GM23338 (cell line): ENCODE data around the gene PALLD. TPM values are rescaled to one million over a fixed set of nuclear protein-coding genes. Genes with fewer than 3 reads are reported as not detected.

Source experiments
- ATAC-seq: fragments of 200-7000 bp; cut with Tn5 transposase; 3 replicates; pipeline ENCODE4 v1.9.1; 2020
- DNase-seq: peaks from one replicate; pipeline ENCODE4 v3.0.0-alpha.2; 2015; ENCODE audit warnings: low spot score
- H2AFZ ChIP-seq: fragments of 200-600 bp; sonication (generic); 2 replicates; pipeline ENCODE4 v1.8.0; 2016; ENCODE audit warnings: antibody characterized with exemption, mild to moderate bottlenecking, moderate library complexity
- H3F3A ChIP-seq: fragments of 200-600 bp; sonication (generic); replicated peaks from 2 replicates; pipeline ENCODE4 v1.8.0; 2017; ENCODE audit warnings: antibody characterized with exemption, mixed run types, low read depth
- H3K27ac ChIP-seq: fragments of 200-600 bp; sonication (generic); 2 replicates; pipeline ENCODE4 v1.6.1; 2016; ENCODE audit warnings: low read depth
- H3K27me3 ChIP-seq: fragments of 200-600 bp; sonication (generic); 2 replicates; pipeline ENCODE4 v1.8.0; 2016; ENCODE audit warnings: mild to moderate bottlenecking, mixed run types, moderate library complexity; ENCODE audit not compliant: insufficient read depth
- H3K36me3 ChIP-seq: fragments of 200-600 bp; sonication (generic); 2 replicates; pipeline ENCODE4 v1.8.0; 2016; ENCODE audit warnings: mild to moderate bottlenecking; ENCODE audit not compliant: insufficient read depth
- H3K4me1 ChIP-seq: fragments of 200-600 bp; sonication (generic); 2 replicates; pipeline ENCODE4 v1.8.0; 2016; ENCODE audit warnings: mild to moderate bottlenecking, moderate library complexity; ENCODE audit not compliant: insufficient read depth
- H3K4me2 ChIP-seq: fragments of 200-600 bp; sonication (generic); 2 replicates; pipeline ENCODE4 v1.7.1; 2017; ENCODE audit warnings: mixed run types
- H3K4me3 ChIP-seq: fragments of 200-600 bp; sonication (generic); 2 replicates; pipeline ENCODE4 v1.6.1; 2016; ENCODE audit warnings: mixed run types
- H3K79me2 ChIP-seq: fragments of 200-600 bp; sonication (generic); replicated peaks from 2 replicates; pipeline ENCODE4 v1.8.0; 2017; ENCODE audit warnings: mild to moderate bottlenecking; ENCODE audit not compliant: insufficient read depth
- H3K9me2 ChIP-seq: fragments of 200-600 bp; sonication (generic); 2 replicates; pipeline ENCODE4 v1.8.0; 2017; ENCODE audit not compliant: insufficient read depth
- H4K20me1 ChIP-seq: fragments of 200-600 bp; sonication (generic); replicated peaks from 2 replicates; pipeline ENCODE4 v1.8.0; 2017; ENCODE audit warnings: mild to moderate bottlenecking; ENCODE audit not compliant: insufficient read depth
- H3K27ac Mint-ChIP-seq: 2 replicates; pipeline ENCODE4 v1.8.0; 2020; ENCODE audit warnings: inconsistent platforms, mild to moderate bottlenecking, moderate library complexity, mixed read lengths
- H3K27me3 Mint-ChIP-seq: 3 replicates; pipeline ENCODE4 v1.8.0; 2022; ENCODE audit warnings: low read depth, mild to moderate bottlenecking, moderate library complexity, mixed read lengths, inconsistent platforms; ENCODE audit not compliant: insufficient read depth, poor library complexity
- H3K36me3 Mint-ChIP-seq: 3 replicates; pipeline ENCODE4 v1.8.0; 2021; ENCODE audit warnings: low read depth, mild to moderate bottlenecking, inconsistent platforms, moderate library complexity, mixed read lengths
- H3K4me1 Mint-ChIP-seq: 3 replicates; pipeline ENCODE4 v1.8.0; 2020; ENCODE audit warnings: mild to moderate bottlenecking, inconsistent platforms, mixed read lengths
- H3K4me3 Mint-ChIP-seq: 3 replicates; pipeline ENCODE4 v1.8.0; 2021; ENCODE audit warnings: moderate library complexity, mild to moderate bottlenecking, inconsistent platforms, mixed read lengths
- H3K9me3 Mint-ChIP-seq: 3 replicates; pipeline ENCODE4 v1.8.0; 2020; ENCODE audit warnings: moderate library complexity, mild to moderate bottlenecking, inconsistent platforms, mixed read lengths
- CREB1 ChIP-seq: fragments of 250-450 bp; sonication (Bioruptor Pico); IDR thresholded peaks from 2 replicates; pipeline ENCODE4 v1.5.0; 2020; ENCODE audit warnings: low read depth, mild to moderate bottlenecking, moderate library complexity
- EZH2phosphoT487 ChIP-seq: fragments of 200-600 bp; sonication (generic); IDR thresholded peaks from one replicate; pipeline ENCODE4 v1.8.1; 2018; ENCODE audit warnings: antibody characterized with exemption; ENCODE audit not compliant: unreplicated experiment
- NANOG ChIP-seq: IDR thresholded peaks from 2 replicates; pipeline ENCODE4 v1.6.1; 2016; ENCODE audit warnings: antibody characterized with exemption, borderline replicate concordance
- POLR2AphosphoS5 ChIP-seq: IDR thresholded peaks from 2 replicates; pipeline ENCODE4 v1.6.1; 2016; ENCODE audit warnings: antibody characterized with exemption, low read depth
- STAT1 ChIP-seq: IDR thresholded peaks from one replicate; pipeline ENCODE4 v1.6.1; 2016; ENCODE audit warnings: antibody characterized with exemption; ENCODE audit not compliant: unreplicated experiment
- ZNF114 ChIP-seq: fragments of 250-450 bp; sonication (Bioruptor Pico); IDR thresholded peaks from 2 replicates; pipeline ENCODE4 v1.5.0; 2020; ENCODE audit warnings: mild to moderate bottlenecking, moderate library complexity
- ZNF331 ChIP-seq: fragments of 250-450 bp; sonication (Bioruptor Pico); IDR thresholded peaks from 2 replicates; pipeline ENCODE4 v1.5.0; 2020; ENCODE audit warnings: low read depth, mild to moderate bottlenecking, moderate library complexity
- polyA plus RNA-seq: library from polyadenylated mRNA; unstranded; fragments of >200 nt; fragmentation: Nextera tagmentation; extraction: Ambion mirVana; gene quantifications from 2 replicates; pipeline ENCODE4 v1.2.1, GENCODE V29; 2016
- total RNA-seq: library from RNA; depleted of rRNA; stranded (reverse); fragments of >200 nt; shearing (Covaris generic); gene quantifications from 2 replicates; pipeline ENCODE4 v1.2.3, GENCODE V29; 2014
- TF ChIP-seq, protein P1 (sequence below): IDR thresholded peaks from 2 replicates; pipeline ENCODE4 v1.6.1; 2016; ENCODE audit warnings: antibody characterized with exemption
- TF ChIP-seq, protein P2 (sequence below), 2 experiments: fragments of 200-600 bp in 1 of 2; sonication (generic) in 1 of 2; conservative IDR thresholded peaks; 2 replicates each; pipeline versions ENCODE4 v1.5.1 to v1.6.1; 2016 to 2017; ENCODE audit warnings: antibody characterized with exemption in 2 of 2, low read depth in 2 of 2, mild to moderate bottlenecking in 2 of 2, moderate library complexity in 1 of 2
- TF ChIP-seq, protein P3 (sequence below): IDR thresholded peaks from one replicate; pipeline ENCODE4 v1.6.1; 2018; ENCODE audit warnings: antibody characterized with exemption; ENCODE audit not compliant: unreplicated experiment

Gene PALLD
- total and polyA plus RNA-seq, 2 experiments from 2014 or later, result 13.1 to 30.2 TPM

DNA sequence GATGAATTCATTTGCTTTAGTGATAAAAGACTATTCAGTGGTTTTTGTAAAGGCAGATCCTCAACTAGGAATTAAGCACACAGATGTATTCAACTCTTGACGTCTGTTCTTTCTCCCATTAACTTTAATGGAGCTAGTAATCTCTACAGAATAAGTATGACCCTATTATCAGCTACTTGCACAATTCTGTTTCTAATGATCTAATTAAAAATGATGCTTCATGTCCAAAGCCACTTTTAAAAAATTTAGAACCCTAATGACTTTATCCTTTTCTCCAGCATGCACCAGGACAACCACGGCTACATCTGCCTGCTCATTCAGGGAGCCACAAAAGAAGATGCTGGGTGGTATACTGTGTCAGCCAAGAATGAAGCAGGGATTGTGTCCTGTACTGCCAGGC is 427.8 kb downstream of the PALLD start:
- H3K27me3 Mint-ChIP-seq, result peaks cover 2% of the 10 kb centered on the region
- H2AFZ ChIP-seq, result no peak overlapping the region
- H4K20me1 ChIP-seq, result no peaks in the 10 kb centered on the region
- TF ChIP-seq, protein P1, sequence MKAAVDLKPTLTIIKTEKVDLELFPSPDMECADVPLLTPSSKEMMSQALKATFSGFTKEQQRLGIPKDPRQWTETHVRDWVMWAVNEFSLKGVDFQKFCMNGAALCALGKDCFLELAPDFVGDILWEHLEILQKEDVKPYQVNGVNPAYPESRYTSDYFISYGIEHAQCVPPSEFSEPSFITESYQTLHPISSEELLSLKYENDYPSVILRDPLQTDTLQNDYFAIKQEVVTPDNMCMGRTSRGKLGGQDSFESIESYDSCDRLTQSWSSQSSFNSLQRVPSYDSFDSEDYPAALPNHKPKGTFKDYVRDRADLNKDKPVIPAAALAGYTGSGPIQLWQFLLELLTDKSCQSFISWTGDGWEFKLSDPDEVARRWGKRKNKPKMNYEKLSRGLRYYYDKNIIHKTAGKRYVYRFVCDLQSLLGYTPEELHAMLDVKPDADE, result no peak
- TF ChIP-seq CREB1, result no peak
- TF ChIP-seq STAT1, result no peak
- TF ChIP-seq POLR2AphosphoS5, result no peak
- no peak for TF ChIP-seq ZNF331 (CRISPR knock-in tag)
- no peak for TF ChIP-seq EZH2phosphoT487
- peaks cover 25% of the 10 kb centered on the region for H3K4me1 ChIP-seq
- no peak overlapping the region for H3K27ac Mint-ChIP-seq
- no peaks in the 10 kb centered on the region for H3K79me2 ChIP-seq
- H3K36me3 ChIP-seq, result peaks cover 10% of the 10 kb centered on the region; the same call in 1 of the 2 replicates
- H3K36me3 Mint-ChIP-seq, result peaks cover 20% of the 10 kb centered on the region
- no peak overlapping the region for H3K4me3 ChIP-seq
- H3K9me2 ChIP-seq, result no peaks in the 10 kb centered on the region
- H3K4me2 ChIP-seq, result no peak overlapping the region
- no peak overlapping the region for H3K27ac ChIP-seq
- DNase-seq (no peak), ATAC-seq (no peak)
- no peaks in the 10 kb centered on the region for H3F3A ChIP-seq
- H3K9me3 Mint-ChIP-seq, result no peaks in the 10 kb centered on the region
- no peaks in the 10 kb centered on the region for H3K27me3 ChIP-seq
- H3K4me3 Mint-ChIP-seq, result no peak overlapping the region
- H3K4me1 Mint-ChIP-seq, result peaks cover 38% of the 10 kb centered on the region

DNA sequence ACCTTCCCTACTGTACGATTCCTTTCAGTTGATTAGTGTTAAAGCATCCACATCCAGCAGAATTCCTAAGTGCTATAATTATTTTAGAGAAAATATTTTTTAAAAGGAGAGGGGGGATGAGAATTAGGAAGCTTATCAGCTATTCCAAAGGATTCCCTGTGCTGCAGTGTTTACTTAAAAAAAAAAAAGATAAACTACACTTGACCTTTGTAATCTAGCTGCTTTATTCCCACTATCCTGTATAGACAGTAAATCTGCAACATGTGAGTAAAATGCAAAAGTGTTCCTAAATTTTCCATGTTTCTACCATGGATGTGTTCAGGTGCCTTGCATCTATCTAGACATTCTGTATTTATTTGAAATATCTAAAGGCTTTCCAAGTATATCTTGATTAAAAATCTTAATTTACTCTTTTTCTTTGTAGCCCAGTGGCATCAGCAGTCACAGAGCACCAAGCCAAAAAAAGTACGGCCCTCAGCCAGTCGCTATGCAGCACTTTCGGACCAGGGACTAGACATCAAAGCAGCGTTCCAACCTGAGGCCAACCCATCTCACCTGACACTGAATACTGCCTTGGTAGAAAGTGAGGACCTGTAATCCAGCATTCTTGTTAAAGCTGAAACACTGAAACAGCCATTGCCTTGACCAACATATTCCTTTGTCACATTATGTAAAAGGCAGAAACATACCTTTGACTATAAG is 429.1 kb downstream of the PALLD start:
- Histone ChIP-seq H3K36me3 (peaks cover 10% of the 10 kb centered on the region; the same call in 1 of the 2 replicates), H3K79me2 (no peaks in the 10 kb centered on the region), H3K4me3 (no peak overlapping the region), H3K9me2 (no peaks in the 10 kb centered on the region), H3F3A (no peaks in the 10 kb centered on the region), H3K27ac (no peak overlapping the region), H3K4me2 (no peak overlapping the region), H2AFZ (no peak overlapping the region), H4K20me1 (no peaks in the 10 kb centered on the region), H3K4me1 (peaks cover 13% of the 10 kb centered on the region), H3K27me3 (no peaks in the 10 kb centered on the region)
- H3K27me3 Mint-ChIP-seq, result peaks cover 5% of the 10 kb centered on the region
- ATAC-seq (no peak), DNase-seq (no peak)
- no peak overlapping the region for H3K4me3 Mint-ChIP-seq
- peaks cover 25% of the 10 kb centered on the region for H3K4me1 Mint-ChIP-seq
- no peaks in the 10 kb centered on the region for H3K9me3 Mint-ChIP-seq
- peaks cover 24% of the 10 kb centered on the region for H3K36me3 Mint-ChIP-seq
- no peak overlapping the region for H3K27ac Mint-ChIP-seq
- TF ChIP-seq, protein P2, sequence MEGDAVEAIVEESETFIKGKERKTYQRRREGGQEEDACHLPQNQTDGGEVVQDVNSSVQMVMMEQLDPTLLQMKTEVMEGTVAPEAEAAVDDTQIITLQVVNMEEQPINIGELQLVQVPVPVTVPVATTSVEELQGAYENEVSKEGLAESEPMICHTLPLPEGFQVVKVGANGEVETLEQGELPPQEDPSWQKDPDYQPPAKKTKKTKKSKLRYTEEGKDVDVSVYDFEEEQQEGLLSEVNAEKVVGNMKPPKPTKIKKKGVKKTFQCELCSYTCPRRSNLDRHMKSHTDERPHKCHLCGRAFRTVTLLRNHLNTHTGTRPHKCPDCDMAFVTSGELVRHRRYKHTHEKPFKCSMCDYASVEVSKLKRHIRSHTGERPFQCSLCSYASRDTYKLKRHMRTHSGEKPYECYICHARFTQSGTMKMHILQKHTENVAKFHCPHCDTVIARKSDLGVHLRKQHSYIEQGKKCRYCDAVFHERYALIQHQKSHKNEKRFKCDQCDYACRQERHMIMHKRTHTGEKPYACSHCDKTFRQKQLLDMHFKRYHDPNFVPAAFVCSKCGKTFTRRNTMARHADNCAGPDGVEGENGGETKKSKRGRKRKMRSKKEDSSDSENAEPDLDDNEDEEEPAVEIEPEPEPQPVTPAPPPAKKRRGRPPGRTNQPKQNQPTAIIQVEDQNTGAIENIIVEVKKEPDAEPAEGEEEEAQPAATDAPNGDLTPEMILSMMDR (conservative IDR thresholded peaks at IDR 0.05; ENCODE audit: low read depth in 2 of 2), result no peak
- no peak for TF ChIP-seq NANOG
- no peak for TF ChIP-seq ZNF114 (CRISPR knock-in tag)
- TF ChIP-seq STAT1, result no peak
- TF ChIP-seq, protein P1, result no peak
- TF ChIP-seq, protein P3, sequence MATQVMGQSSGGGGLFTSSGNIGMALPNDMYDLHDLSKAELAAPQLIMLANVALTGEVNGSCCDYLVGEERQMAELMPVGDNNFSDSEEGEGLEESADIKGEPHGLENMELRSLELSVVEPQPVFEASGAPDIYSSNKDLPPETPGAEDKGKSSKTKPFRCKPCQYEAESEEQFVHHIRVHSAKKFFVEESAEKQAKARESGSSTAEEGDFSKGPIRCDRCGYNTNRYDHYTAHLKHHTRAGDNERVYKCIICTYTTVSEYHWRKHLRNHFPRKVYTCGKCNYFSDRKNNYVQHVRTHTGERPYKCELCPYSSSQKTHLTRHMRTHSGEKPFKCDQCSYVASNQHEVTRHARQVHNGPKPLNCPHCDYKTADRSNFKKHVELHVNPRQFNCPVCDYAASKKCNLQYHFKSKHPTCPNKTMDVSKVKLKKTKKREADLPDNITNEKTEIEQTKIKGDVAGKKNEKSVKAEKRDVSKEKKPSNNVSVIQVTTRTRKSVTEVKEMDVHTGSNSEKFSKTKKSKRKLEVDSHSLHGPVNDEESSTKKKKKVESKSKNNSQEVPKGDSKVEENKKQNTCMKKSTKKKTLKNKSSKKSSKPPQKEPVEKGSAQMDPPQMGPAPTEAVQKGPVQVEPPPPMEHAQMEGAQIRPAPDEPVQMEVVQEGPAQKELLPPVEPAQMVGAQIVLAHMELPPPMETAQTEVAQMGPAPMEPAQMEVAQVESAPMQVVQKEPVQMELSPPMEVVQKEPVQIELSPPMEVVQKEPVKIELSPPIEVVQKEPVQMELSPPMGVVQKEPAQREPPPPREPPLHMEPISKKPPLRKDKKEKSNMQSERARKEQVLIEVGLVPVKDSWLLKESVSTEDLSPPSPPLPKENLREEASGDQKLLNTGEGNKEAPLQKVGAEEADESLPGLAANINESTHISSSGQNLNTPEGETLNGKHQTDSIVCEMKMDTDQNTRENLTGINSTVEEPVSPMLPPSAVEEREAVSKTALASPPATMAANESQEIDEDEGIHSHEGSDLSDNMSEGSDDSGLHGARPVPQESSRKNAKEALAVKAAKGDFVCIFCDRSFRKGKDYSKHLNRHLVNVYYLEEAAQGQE, result no peak
- no peak for TF ChIP-seq ZNF331 (CRISPR knock-in tag)
- TF ChIP-seq EZH2phosphoT487, result no peak
